GM23338 (cell line): ENCODE measurements around the gene DCAF10. TPM values are rescaled to one million over a fixed set of nuclear protein-coding genes. Genes with fewer than 3 reads are reported as not detected.

Source experiments
- ATAC-seq: fragments of 200-7000 bp; cut with Tn5 transposase; 3 replicates; pipeline ENCODE4 v1.9.1; 2020
- DNase-seq: peaks from one replicate; pipeline ENCODE4 v3.0.0-alpha.2; 2015; ENCODE audit warnings: low spot score
- H2AFZ ChIP-seq: fragments of 200-600 bp; sonication (generic); 2 replicates; pipeline ENCODE4 v1.8.0; 2016; ENCODE audit warnings: antibody characterized with exemption, mild to moderate bottlenecking, moderate library complexity
- H3F3A ChIP-seq: fragments of 200-600 bp; sonication (generic); replicated peaks from 2 replicates; pipeline ENCODE4 v1.8.0; 2017; ENCODE audit warnings: antibody characterized with exemption, mixed run types, low read depth
- H3K27ac ChIP-seq: fragments of 200-600 bp; sonication (generic); 2 replicates; pipeline ENCODE4 v1.6.1; 2016; ENCODE audit warnings: low read depth
- H3K27me3 ChIP-seq: fragments of 200-600 bp; sonication (generic); 2 replicates; pipeline ENCODE4 v1.8.0; 2016; ENCODE audit warnings: mild to moderate bottlenecking, mixed run types, moderate library complexity; ENCODE audit not compliant: insufficient read depth
- H3K36me3 ChIP-seq: fragments of 200-600 bp; sonication (generic); 2 replicates; pipeline ENCODE4 v1.8.0; 2016; ENCODE audit warnings: mild to moderate bottlenecking; ENCODE audit not compliant: insufficient read depth
- H3K4me1 ChIP-seq: fragments of 200-600 bp; sonication (generic); 2 replicates; pipeline ENCODE4 v1.8.0; 2016; ENCODE audit warnings: mild to moderate bottlenecking, moderate library complexity; ENCODE audit not compliant: insufficient read depth
- H3K4me2 ChIP-seq: fragments of 200-600 bp; sonication (generic); 2 replicates; pipeline ENCODE4 v1.7.1; 2017; ENCODE audit warnings: mixed run types
- H3K4me3 ChIP-seq: fragments of 200-600 bp; sonication (generic); 2 replicates; pipeline ENCODE4 v1.6.1; 2016; ENCODE audit warnings: mixed run types
- H3K79me2 ChIP-seq: fragments of 200-600 bp; sonication (generic); replicated peaks from 2 replicates; pipeline ENCODE4 v1.8.0; 2017; ENCODE audit warnings: mild to moderate bottlenecking; ENCODE audit not compliant: insufficient read depth
- H3K9me2 ChIP-seq: fragments of 200-600 bp; sonication (generic); 2 replicates; pipeline ENCODE4 v1.8.0; 2017; ENCODE audit not compliant: insufficient read depth
- H4K20me1 ChIP-seq: fragments of 200-600 bp; sonication (generic); replicated peaks from 2 replicates; pipeline ENCODE4 v1.8.0; 2017; ENCODE audit warnings: mild to moderate bottlenecking; ENCODE audit not compliant: insufficient read depth
- H3K27ac Mint-ChIP-seq: 2 replicates; pipeline ENCODE4 v1.8.0; 2020; ENCODE audit warnings: inconsistent platforms, mild to moderate bottlenecking, moderate library complexity, mixed read lengths
- H3K27me3 Mint-ChIP-seq: 3 replicates; pipeline ENCODE4 v1.8.0; 2022; ENCODE audit warnings: low read depth, mild to moderate bottlenecking, moderate library complexity, mixed read lengths, inconsistent platforms; ENCODE audit not compliant: insufficient read depth, poor library complexity
- H3K36me3 Mint-ChIP-seq: 3 replicates; pipeline ENCODE4 v1.8.0; 2021; ENCODE audit warnings: low read depth, mild to moderate bottlenecking, inconsistent platforms, moderate library complexity, mixed read lengths
- H3K4me1 Mint-ChIP-seq: 3 replicates; pipeline ENCODE4 v1.8.0; 2020; ENCODE audit warnings: mild to moderate bottlenecking, inconsistent platforms, mixed read lengths
- H3K4me3 Mint-ChIP-seq: 3 replicates; pipeline ENCODE4 v1.8.0; 2021; ENCODE audit warnings: moderate library complexity, mild to moderate bottlenecking, inconsistent platforms, mixed read lengths
- H3K9me3 Mint-ChIP-seq: 3 replicates; pipeline ENCODE4 v1.8.0; 2020; ENCODE audit warnings: moderate library complexity, mild to moderate bottlenecking, inconsistent platforms, mixed read lengths
- CREB1 ChIP-seq: fragments of 250-450 bp; sonication (Bioruptor Pico); IDR thresholded peaks from 2 replicates; pipeline ENCODE4 v1.5.0; 2020; ENCODE audit warnings: low read depth, mild to moderate bottlenecking, moderate library complexity
- EZH2 ChIP-seq: fragments of 200-600 bp; sonication (generic); IDR thresholded peaks from one replicate; pipeline ENCODE4 v1.8.0; 2017; ENCODE audit warnings: antibody characterized with exemption, mild to moderate bottlenecking, low read depth; ENCODE audit not compliant: unreplicated experiment
- NANOG ChIP-seq: IDR thresholded peaks from 2 replicates; pipeline ENCODE4 v1.6.1; 2016; ENCODE audit warnings: antibody characterized with exemption, borderline replicate concordance
- ZNF331 ChIP-seq: fragments of 250-450 bp; sonication (Bioruptor Pico); IDR thresholded peaks from 2 replicates; pipeline ENCODE4 v1.5.0; 2020; ENCODE audit warnings: low read depth, mild to moderate bottlenecking, moderate library complexity
- polyA plus RNA-seq: library from polyadenylated mRNA; unstranded; fragments of >200 nt; fragmentation: Nextera tagmentation; extraction: Ambion mirVana; gene quantifications from 2 replicates; pipeline ENCODE4 v1.2.1, GENCODE V29; 2016
- total RNA-seq: library from RNA; depleted of rRNA; stranded (reverse); fragments of >200 nt; shearing (Covaris generic); gene quantifications from 2 replicates; pipeline ENCODE4 v1.2.3, GENCODE V29; 2014
- TF ChIP-seq, protein P1 (sequence below): IDR thresholded peaks from one replicate; pipeline ENCODE4 v1.6.1; 2018; ENCODE audit warnings: antibody characterized with exemption; ENCODE audit not compliant: unreplicated experiment
- TF ChIP-seq, protein P2 (sequence below): fragments of 250-450 bp; sonication (Bioruptor Pico); IDR thresholded peaks from 2 replicates; pipeline ENCODE4 v1.5.0; 2020; ENCODE audit warnings: mild to moderate bottlenecking, moderate library complexity

Gene DCAF10
- total and polyA plus RNA-seq, 2 experiments from 2014 or later: 6.6 to 11.5 TPM

DNA sequence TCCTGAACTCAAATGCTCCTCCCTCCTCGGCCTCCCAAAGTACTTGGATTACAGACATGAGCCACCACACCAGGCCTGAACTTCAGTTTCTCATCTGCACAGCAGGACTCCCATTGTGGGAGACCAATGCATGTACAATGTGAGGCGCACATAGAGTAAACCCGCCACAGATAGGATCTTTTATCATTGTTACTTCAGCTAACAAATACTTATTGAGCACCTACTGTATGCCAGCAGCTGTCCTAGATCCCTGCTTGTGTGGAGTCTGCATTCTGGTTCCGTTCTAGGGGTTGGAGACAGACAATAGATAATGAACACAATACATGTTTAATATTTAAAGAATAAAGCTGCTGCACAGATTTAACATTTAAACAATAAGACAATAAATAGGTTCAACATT is 109.7 kb downstream of the DCAF10 start:
- no peak overlapping the region for H3K27ac Mint-ChIP-seq
- no peaks in the 10 kb centered on the region for H3K36me3 Mint-ChIP-seq
- Histone ChIP-seq H2AFZ (no peak overlapping the region), H4K20me1 (no peaks in the 10 kb centered on the region), H3K27me3 (0 out of 2 replicates have a peak, but pooled peaks cover 7% of the 10 kb centered on the region), H3K36me3 (no peaks in the 10 kb centered on the region), H3K9me2 (no peaks in the 10 kb centered on the region), H3F3A (no peaks in the 10 kb centered on the region), H3K27ac (no peak overlapping the region), H3K4me3 (no peak overlapping the region), H3K4me1 (peaks cover 4% of the 10 kb centered on the region), H3K79me2 (no peaks in the 10 kb centered on the region), H3K4me2 (no peak overlapping the region)
- peaks cover 9% of the 10 kb centered on the region for H3K27me3 Mint-ChIP-seq
- no peak for TF ChIP-seq ZNF331 (CRISPR knock-in tag)
- TF ChIP-seq NANOG: no peak
- TF ChIP-seq EZH2: no peak
- TF ChIP-seq, protein P1, sequence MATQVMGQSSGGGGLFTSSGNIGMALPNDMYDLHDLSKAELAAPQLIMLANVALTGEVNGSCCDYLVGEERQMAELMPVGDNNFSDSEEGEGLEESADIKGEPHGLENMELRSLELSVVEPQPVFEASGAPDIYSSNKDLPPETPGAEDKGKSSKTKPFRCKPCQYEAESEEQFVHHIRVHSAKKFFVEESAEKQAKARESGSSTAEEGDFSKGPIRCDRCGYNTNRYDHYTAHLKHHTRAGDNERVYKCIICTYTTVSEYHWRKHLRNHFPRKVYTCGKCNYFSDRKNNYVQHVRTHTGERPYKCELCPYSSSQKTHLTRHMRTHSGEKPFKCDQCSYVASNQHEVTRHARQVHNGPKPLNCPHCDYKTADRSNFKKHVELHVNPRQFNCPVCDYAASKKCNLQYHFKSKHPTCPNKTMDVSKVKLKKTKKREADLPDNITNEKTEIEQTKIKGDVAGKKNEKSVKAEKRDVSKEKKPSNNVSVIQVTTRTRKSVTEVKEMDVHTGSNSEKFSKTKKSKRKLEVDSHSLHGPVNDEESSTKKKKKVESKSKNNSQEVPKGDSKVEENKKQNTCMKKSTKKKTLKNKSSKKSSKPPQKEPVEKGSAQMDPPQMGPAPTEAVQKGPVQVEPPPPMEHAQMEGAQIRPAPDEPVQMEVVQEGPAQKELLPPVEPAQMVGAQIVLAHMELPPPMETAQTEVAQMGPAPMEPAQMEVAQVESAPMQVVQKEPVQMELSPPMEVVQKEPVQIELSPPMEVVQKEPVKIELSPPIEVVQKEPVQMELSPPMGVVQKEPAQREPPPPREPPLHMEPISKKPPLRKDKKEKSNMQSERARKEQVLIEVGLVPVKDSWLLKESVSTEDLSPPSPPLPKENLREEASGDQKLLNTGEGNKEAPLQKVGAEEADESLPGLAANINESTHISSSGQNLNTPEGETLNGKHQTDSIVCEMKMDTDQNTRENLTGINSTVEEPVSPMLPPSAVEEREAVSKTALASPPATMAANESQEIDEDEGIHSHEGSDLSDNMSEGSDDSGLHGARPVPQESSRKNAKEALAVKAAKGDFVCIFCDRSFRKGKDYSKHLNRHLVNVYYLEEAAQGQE: no peak
- no peak for TF ChIP-seq CREB1 (CRISPR knock-in tag)
- H3K9me3 Mint-ChIP-seq: no peaks in the 10 kb centered on the region
- H3K4me3 Mint-ChIP-seq: no peak overlapping the region
- DNase-seq (no peak), ATAC-seq (no peak)
- peaks cover 6% of the 10 kb centered on the region; the same call in 2 of the 3 replicates for H3K4me1 Mint-ChIP-seq

DNA sequence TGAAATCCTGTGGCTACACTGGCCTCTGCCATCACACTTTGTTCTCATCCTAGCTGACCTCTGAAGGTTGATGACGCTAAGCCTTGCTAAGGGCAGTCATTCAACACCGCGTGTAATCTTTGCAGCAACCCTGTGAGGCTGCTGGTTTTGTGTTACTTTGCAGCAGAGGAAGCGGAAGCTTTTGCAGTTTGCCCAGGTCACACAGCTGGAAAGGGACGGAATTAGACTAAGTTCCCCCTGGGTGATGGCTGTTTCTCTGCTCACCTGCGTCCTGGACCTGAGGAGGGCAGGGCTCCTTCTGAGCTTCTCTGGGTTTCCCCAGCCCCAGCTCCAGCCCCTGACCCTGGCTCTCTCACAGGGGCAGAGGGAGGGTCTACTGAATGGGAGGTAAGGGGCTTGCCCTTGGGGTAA is 110.7 kb downstream of the DCAF10 start:
- Mint-ChIP-seq H3K4me3 (no peak overlapping the region), H3K9me3 (no peaks in the 10 kb centered on the region), H3K27ac (no peak overlapping the region), H3K27me3 (peaks cover 11% of the 10 kb centered on the region), H3K4me1 (peaks cover 5% of the 10 kb centered on the region; the same call in 1 of the 3 replicates), H3K36me3 (no peaks in the 10 kb centered on the region)
- H3K4me2 ChIP-seq: no peak overlapping the region
- H3K9me2 ChIP-seq: no peaks in the 10 kb centered on the region
- no peaks in the 10 kb centered on the region for H3K36me3 ChIP-seq
- ATAC-seq: no peak
- no peaks in the 10 kb centered on the region for H3K27me3 ChIP-seq
- H4K20me1 ChIP-seq: no peaks in the 10 kb centered on the region
- no peak overlapping the region for H2AFZ ChIP-seq
- no peaks in the 10 kb centered on the region for H3K79me2 ChIP-seq
- no peaks in the 10 kb centered on the region for H3F3A ChIP-seq
- no peak for DNase-seq
- H3K4me1 ChIP-seq: no peaks in the 10 kb centered on the region
- no peak overlapping the region for H3K27ac ChIP-seq
- TF ChIP-seq, protein P2, sequence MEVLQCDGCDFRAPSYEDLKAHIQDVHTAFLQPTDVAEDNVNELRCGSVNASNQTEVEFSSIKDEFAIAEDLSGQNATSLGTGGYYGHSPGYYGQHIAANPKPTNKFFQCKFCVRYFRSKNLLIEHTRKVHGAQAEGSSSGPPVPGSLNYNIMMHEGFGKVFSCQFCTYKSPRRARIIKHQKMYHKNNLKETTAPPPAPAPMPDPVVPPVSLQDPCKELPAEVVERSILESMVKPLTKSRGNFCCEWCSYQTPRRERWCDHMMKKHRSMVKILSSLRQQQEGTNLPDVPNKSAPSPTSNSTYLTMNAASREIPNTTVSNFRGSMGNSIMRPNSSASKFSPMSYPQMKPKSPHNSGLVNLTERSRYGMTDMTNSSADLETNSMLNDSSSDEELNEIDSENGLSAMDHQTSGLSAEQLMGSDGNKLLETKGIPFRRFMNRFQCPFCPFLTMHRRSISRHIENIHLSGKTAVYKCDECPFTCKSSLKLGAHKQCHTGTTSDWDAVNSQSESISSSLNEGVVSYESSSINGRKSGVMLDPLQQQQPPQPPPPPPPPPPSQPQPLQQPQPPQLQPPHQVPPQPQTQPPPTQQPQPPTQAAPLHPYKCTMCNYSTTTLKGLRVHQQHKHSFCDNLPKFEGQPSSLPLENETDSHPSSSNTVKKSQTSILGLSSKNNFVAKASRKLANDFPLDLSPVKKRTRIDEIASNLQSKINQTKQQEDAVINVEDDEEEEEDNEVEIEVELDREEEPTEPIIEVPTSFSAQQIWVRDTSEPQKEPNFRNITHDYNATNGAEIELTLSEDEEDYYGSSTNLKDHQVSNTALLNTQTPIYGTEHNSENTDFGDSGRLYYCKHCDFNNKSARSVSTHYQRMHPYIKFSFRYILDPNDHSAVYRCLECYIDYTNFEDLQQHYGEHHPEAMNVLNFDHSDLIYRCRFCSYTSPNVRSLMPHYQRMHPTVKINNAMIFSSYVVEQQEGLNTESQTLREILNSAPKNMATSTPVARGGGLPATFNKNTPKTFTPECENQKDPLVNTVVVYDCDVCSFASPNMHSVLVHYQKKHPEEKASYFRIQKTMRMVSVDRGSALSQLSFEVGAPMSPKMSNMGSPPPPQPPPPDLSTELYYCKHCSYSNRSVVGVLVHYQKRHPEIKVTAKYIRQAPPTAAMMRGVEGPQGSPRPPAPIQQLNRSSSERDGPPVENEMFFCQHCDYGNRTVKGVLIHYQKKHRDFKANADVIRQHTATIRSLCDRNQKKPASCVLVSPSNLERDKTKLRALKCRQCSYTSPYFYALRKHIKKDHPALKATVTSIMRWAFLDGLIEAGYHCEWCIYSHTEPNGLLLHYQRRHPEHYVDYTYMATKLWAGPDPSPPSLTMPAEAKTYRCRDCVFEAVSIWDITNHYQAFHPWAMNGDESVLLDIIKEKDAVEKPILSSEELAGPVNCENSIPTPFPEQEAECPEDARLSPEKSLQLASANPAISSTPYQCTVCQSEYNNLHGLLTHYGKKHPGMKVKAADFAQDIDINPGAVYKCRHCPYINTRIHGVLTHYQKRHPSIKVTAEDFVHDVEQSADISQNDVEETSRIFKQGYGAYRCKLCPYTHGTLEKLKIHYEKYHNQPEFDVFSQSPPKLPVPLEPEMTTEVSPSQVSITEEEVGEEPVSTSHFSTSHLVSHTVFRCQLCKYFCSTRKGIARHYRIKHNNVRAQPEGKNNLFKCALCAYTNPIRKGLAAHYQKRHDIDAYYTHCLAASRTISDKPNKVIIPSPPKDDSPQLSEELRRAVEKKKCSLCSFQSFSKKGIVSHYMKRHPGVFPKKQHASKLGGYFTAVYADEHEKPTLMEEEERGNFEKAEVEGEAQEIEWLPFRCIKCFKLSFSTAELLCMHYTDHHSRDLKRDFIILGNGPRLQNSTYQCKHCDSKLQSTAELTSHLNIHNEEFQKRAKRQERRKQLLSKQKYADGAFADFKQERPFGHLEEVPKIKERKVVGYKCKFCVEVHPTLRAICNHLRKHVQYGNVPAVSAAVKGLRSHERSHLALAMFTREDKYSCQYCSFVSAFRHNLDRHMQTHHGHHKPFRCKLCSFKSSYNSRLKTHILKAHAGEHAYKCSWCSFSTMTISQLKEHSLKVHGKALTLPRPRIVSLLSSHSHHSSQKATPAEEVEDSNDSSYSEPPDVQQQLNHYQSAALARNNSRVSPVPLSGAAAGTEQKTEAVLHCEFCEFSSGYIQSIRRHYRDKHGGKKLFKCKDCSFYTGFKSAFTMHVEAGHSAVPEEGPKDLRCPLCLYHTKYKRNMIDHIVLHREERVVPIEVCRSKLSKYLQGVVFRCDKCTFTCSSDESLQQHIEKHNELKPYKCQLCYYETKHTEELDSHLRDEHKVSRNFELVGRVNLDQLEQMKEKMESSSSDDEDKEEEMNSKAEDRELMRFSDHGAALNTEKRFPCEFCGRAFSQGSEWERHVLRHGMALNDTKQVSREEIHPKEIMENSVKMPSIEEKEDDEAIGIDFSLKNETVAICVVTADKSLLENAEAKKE (CRISPR knock-in tag): no peak
- no peak overlapping the region for H3K4me3 ChIP-seq
